ENCODE results near the gene KLHDC9.

KLHDC9 gene

GRCh38 chr1:161086457-161086856, 11.7 kb upstream of the KLHDC9 start:
- Histone ChIP-seq H3K9me3 (ENCODE audit: insufficient read depth, low read length, severe bottlenecking) (no peaks in the 10 kb centered on the region), H2AFZ (ENCODE audit: low read depth, low read length) (no peak overlapping the region), H3K4me3 (ENCODE audit: low read depth in 1 of 2, low read length in 2 of 2) (no peak overlapping the region), H4K20me1 (ENCODE audit: insufficient read depth, low read length) (no peaks in the 10 kb centered on the region), H3K4me1 (ENCODE audit: insufficient read depth, low read length) (no peaks in the 10 kb centered on the region), H3K36me3 (ENCODE audit: insufficient read depth, low read length) (no peaks in the 10 kb centered on the region), H3K9ac (ENCODE audit: low read depth, low read length) (no peak overlapping the region), H3K27ac (ENCODE audit: low read length) (no peak overlapping the region), H3K4me2 (ENCODE audit: insufficient read depth, low read length) (no peak overlapping the region), H3K27me3 (ENCODE audit: insufficient read depth, low read length, poor library complexity) (no peaks in the 10 kb centered on the region), H3K79me2 (ENCODE audit: insufficient read depth, low read length) (no peaks in the 10 kb centered on the region)
- no peak for TF ChIP-seq EZH2 (IDR thresholded peaks at IDR 0.05; ENCODE audit: borderline replicate concordance, low read depth, low read length, severe bottlenecking)
- TF ChIP-seq, protein P1, sequence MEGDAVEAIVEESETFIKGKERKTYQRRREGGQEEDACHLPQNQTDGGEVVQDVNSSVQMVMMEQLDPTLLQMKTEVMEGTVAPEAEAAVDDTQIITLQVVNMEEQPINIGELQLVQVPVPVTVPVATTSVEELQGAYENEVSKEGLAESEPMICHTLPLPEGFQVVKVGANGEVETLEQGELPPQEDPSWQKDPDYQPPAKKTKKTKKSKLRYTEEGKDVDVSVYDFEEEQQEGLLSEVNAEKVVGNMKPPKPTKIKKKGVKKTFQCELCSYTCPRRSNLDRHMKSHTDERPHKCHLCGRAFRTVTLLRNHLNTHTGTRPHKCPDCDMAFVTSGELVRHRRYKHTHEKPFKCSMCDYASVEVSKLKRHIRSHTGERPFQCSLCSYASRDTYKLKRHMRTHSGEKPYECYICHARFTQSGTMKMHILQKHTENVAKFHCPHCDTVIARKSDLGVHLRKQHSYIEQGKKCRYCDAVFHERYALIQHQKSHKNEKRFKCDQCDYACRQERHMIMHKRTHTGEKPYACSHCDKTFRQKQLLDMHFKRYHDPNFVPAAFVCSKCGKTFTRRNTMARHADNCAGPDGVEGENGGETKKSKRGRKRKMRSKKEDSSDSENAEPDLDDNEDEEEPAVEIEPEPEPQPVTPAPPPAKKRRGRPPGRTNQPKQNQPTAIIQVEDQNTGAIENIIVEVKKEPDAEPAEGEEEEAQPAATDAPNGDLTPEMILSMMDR (IDR thresholded peaks at IDR 0.05; ENCODE audit: borderline replicate concordance, extremely low read depth, low read length, poor library complexity, severe bottlenecking) = no peak
- ATAC-seq (ENCODE audit: insufficient read depth, low read depth) (no peak), DNase-seq (no peak)

GRCh38 chr1:161088587-161089110, 9.5 kb upstream of the KLHDC9 start:
- Histone ChIP-seq H3K27ac (ENCODE audit: low read length) (no peak overlapping the region), H3K4me2 (ENCODE audit: insufficient read depth, low read length) (no peak overlapping the region), H3K9me3 (ENCODE audit: insufficient read depth, low read length, severe bottlenecking) (no peaks in the 10 kb centered on the region), H3K36me3 (ENCODE audit: insufficient read depth, low read length) (no peaks in the 10 kb centered on the region), H2AFZ (ENCODE audit: low read depth, low read length) (no peak overlapping the region), H3K4me1 (ENCODE audit: insufficient read depth, low read length) (no peaks in the 10 kb centered on the region), H3K79me2 (ENCODE audit: insufficient read depth, low read length) (no peaks in the 10 kb centered on the region), H3K4me3 (ENCODE audit: low read depth in 1 of 2, low read length in 2 of 2) (no peak overlapping the region), H3K27me3 (ENCODE audit: insufficient read depth, low read length, poor library complexity) (no peaks in the 10 kb centered on the region), H3K9ac (ENCODE audit: low read depth, low read length) (no peak overlapping the region), H4K20me1 (ENCODE audit: insufficient read depth, low read length) (no peaks in the 10 kb centered on the region)
- DNase-seq (no peak), ATAC-seq (ENCODE audit: insufficient read depth, low read depth) (no peak)
- TF ChIP-seq, protein P1 (IDR thresholded peaks at IDR 0.05; ENCODE audit: borderline replicate concordance, extremely low read depth, low read length, poor library complexity, severe bottlenecking) = no peak
- TF ChIP-seq EZH2 (IDR thresholded peaks at IDR 0.05; ENCODE audit: borderline replicate concordance, low read depth, low read length, severe bottlenecking) = no peak

DNA sequence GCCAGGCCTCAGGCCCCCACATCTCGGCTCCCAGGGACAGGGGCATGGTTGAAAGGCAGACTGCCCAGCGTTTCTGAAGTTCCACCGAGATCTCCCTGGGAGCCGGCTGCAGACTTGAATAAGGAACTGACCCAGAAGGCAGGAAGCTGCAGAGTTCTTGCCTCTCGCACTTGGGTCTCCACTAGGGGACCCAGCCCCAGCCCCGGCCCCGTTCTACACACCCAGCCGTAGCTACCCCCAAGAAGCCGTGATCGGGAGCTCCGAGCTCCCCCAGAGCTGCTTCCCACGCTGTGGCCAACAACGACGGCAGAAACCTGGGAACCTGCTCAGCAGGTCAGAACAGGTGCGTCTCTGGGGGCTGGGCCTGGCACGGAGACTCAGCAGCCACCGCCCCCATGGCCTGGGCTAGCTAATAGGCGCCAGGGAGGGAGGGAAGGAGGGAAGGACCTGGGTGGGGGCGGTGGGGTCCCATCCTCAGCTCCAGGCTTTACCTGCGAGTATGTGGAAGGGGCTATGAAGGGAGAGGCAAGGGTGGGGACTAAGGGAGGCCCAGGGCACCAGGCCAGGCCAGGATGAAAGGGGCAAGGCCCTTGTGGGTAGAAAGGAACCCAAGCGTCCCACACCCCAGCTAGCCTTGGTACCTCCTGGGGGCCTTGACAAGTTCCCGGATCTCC, 8.8 kb upstream of the KLHDC9 start, which contains the start of gene NECTIN4:
TSS of gene NECTIN4 (minus strand) at position 308 of the 674 bp plus-strand sequence. CDS start at position 46, 262 bp downstream.
- no peaks in the 10 kb centered on the region for H3K4me1 ChIP-seq (ENCODE audit: insufficient read depth, low read length)

More for the DNA sequence above, 8.8 kb upstream of the KLHDC9 start, which contains the start of gene NECTIN4:
- ATAC-seq (ENCODE audit: insufficient read depth, low read depth) (no peak), DNase-seq (no peak)
- Histone ChIP-seq H3K36me3 (ENCODE audit: insufficient read depth, low read length) (no peaks in the 10 kb centered on the region), H3K9ac (ENCODE audit: low read depth, low read length) (no peak within 1 kb of the TSS), H3K79me2 (ENCODE audit: insufficient read depth, low read length) (no peaks in the 10 kb centered on the region), H3K9me3 (ENCODE audit: insufficient read depth, low read length, severe bottlenecking) (no peaks in the 10 kb centered on the region), H3K4me3 (ENCODE audit: low read depth in 1 of 2, low read length in 2 of 2) (no peak within 1 kb of the TSS), H3K27ac (ENCODE audit: low read length) (no peak within 1 kb of the TSS), H3K27me3 (ENCODE audit: insufficient read depth, low read length, poor library complexity) (no peaks in the 10 kb centered on the region), H3K4me2 (ENCODE audit: insufficient read depth, low read length) (no peak within 1 kb of the TSS), H4K20me1 (ENCODE audit: insufficient read depth, low read length) (no peaks in the 10 kb centered on the region), H2AFZ (ENCODE audit: low read depth, low read length) (no peak within 1 kb of the TSS)
- TF ChIP-seq EZH2 (IDR thresholded peaks at IDR 0.05; ENCODE audit: borderline replicate concordance, low read depth, low read length, severe bottlenecking) = no peak
- TF ChIP-seq, protein P1 (IDR thresholded peaks at IDR 0.05; ENCODE audit: borderline replicate concordance, extremely low read depth, low read length, poor library complexity, severe bottlenecking) = no peak
